SK-MEL-5 (cell line): Measurements from ENCODE around the gene COQ8A. TPM values are rescaled to one million over a fixed set of nuclear protein-coding genes. Genes with fewer than 3 reads are reported as not detected.
"Not testable (repeated sequence)": the region's sequence is repeated elsewhere in the genome, so short reads cannot be mapped to it uniquely, and the experiment has no call there.

ENCODE experiments used
- DNase-seq: peaks from one replicate; pipeline ENCODE4 v3.0.0-alpha.2; 2016; ENCODE audit warnings: low read depth, low spot score
- in situ Hi-C: cut with HindIII; loops from 2 replicates; pipeline ENCODE4 v1.10.0; 2016; ENCODE audit warnings: low sequenced_read_pairs, high pct_unique_total_duplicates, low pct_unique_long_range_greater_than_20kb
- total RNA-seq: library from RNA; depleted of rRNA; stranded (reverse); fragments of >200 nt; shearing (Covaris generic); gene quantifications from 2 replicates; pipeline ENCODE4 v1.2.3, GENCODE V29; 2014

COQ8A gene
- total RNA-seq, 1 experiment from 2014 or later = 22.8 TPM

GRCh38 chr1:226916497-226916896 lies 23.6 kb upstream of the COQ8A start:
- no peak for DNase-seq
- in situ Hi-C loops = no loop called here

GRCh38 chr1:226919587-226919986 lies 20.5 kb upstream of the COQ8A start:
- in situ Hi-C loops = no loop called here

GRCh38 chr1:226919995-226920394 lies 20.1 kb upstream of the COQ8A start:
- in situ Hi-C loops = no loop called here
- DNase-seq = no peak

More at GRCh38 chr1:226919587-226919986, 20.5 kb upstream of the COQ8A start:
- no peak for DNase-seq

- no peak for DNase-seq
- in situ Hi-C loops = no loop called here
These were observed 19.6 kb upstream of the COQ8A start for GRCh38 chr1:226920446-226920894.

- DNase-seq = no peak
- in situ Hi-C loops = no loop called here
These were observed 18.6 kb upstream of the COQ8A start for GRCh38 chr1:226921504-226921903.

- DNase-seq, in situ Hi-C loops: not testable (repeated sequence)
These were observed 10.6 kb upstream of the COQ8A start for GRCh38 chr1:226929260-226930111.

GRCh38 chr1:226934483-226935237 lies 5.4 kb upstream of the COQ8A start:
- no peak for DNase-seq
- in situ Hi-C loops = no loop called here

GRCh38 chr1:226937940-226938725 lies 2.0 kb upstream of the COQ8A start:
- DNase-seq = no peak
- in situ Hi-C loops = no loop called here

GRCh38 chr1:226938903-226939437 lies 1.1 kb upstream of the COQ8A start:
- in situ Hi-C loops = no loop called here
- no peak for DNase-seq

GRCh38 chr1:226939438-226940028 lies 561 bp upstream of the COQ8A start:
- in situ Hi-C loops = no loop called here
- DNase-seq = no peak

GRCh38 chr1:226940806-226941067 lies 643 bp downstream of the COQ8A start:
- no peak for DNase-seq
- in situ Hi-C loops = no loop called here

GRCh38 chr1:226942392-226942791 lies 2.3 kb downstream of the COQ8A start:
- in situ Hi-C loops = no loop called here
- no peak for DNase-seq

- no peak for DNase-seq
- in situ Hi-C loops = no loop called here
These were observed 3.1 kb downstream of the COQ8A start for GRCh38 chr1:226943156-226943555.

- no peak for DNase-seq
- in situ Hi-C loops = no loop called here
These were observed 3.8 kb downstream of the COQ8A start for GRCh38 chr1:226943927-226944326.

GRCh38 chr1:226945106-226945857 lies 5.2 kb downstream of the COQ8A start:
- in situ Hi-C loops = no loop called here

GRCh38 chr1:226945858-226946245 lies 5.8 kb downstream of the COQ8A start:
- in situ Hi-C loops = no loop called here
- no peak for DNase-seq

More at GRCh38 chr1:226945106-226945857, 5.2 kb downstream of the COQ8A start:
- no peak for DNase-seq

GRCh38 chr1:226946285-226946684 lies 6.2 kb downstream of the COQ8A start:
- DNase-seq = no peak
- in situ Hi-C loops = no loop called here
